Ovary (tissue), 1 donor: ENCODE results near the gene GDPD4.

ENCODE experiments used
- EP300 ChIP-seq: sonication (generic); formaldehyde crosslinking; IDR thresholded peaks from one replicate; pipeline ENCODE4 v1.6.1; 2017; ENCODE audit warnings: antibody characterized with exemption
- POLR2A ChIP-seq: fragments of 450-650 bp; IDR thresholded peaks from one replicate; pipeline ENCODE4 v1.6.1; 2017; ENCODE audit warnings: antibody characterized with exemption, mild to moderate bottlenecking, moderate library complexity

DNA sequence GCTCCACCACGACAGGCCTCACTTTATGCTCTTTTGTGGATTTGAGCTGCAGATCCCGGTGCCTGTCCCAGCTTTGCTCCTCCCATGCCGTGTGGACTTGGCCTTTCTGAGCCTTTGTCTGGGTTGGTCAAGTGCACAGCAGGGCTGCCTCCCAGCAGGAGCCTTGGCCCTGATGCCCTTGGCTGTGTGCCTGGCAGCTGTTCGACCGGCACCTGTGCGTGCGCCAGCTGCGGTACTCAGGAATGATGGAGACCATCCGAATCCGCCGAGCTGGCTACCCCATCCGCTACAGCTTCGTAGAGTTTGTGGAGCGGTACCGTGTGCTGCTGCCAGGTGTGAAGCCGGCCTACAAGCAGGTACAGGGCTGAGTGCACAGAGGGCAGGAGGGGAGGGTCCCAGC, 126.9 kb downstream of the GDPD4 start:
- TF ChIP-seq EP300: no peak
- TF ChIP-seq POLR2A: no peak
